Fibroblast of pulmonary artery (primary cell): ENCODE data around the gene ABHD4.
"Not testable (repeated sequence)": the region's sequence is repeated elsewhere in the genome, so short reads cannot be mapped to it uniquely, and the experiment has no call there.

Experiments used
- DNase-seq: peaks from one replicate; pipeline ENCODE4 v3.0.0-alpha.2; 2010; ENCODE audit warnings: low read depth
- H3K4me3 ChIP-seq: replicated peaks from 2 replicates; pipeline ENCODE4 v1.5.1; 2011; ENCODE audit warnings: low read depth, mild to moderate bottlenecking, control low read depth, low read length, moderate library complexity
- CTCF ChIP-seq: IDR thresholded peaks from 2 replicates; pipeline ENCODE4 v1.5.1; 2011; ENCODE audit warnings: mild to moderate bottlenecking, control low read depth, low read length, inconsistent platforms; ENCODE audit errors: missing control alignments

ABHD4 gene

DNA sequence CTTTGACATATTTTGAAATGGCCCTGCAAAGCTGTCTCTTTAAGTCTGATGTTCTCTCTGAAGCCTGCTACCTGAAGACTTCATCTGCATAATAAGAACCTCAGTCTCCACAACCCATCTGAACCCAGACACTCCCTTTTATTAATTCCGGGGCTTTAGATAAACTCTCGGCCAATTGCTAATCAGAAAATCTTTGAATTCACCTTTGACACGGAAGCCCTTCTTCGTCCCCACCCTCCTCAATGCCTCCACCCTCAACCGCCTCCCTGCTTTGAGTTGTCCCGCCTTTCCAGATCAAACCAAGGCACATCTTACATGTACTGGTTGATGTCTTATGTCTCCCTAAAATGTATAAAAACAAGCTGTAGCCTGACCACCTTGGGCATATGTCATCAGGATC, 28.5 kb downstream of the ABHD4 start:
- no peak for TF ChIP-seq CTCF
- H3K4me3 ChIP-seq = no peak overlapping the region
- DNase-seq = no peak

DNA sequence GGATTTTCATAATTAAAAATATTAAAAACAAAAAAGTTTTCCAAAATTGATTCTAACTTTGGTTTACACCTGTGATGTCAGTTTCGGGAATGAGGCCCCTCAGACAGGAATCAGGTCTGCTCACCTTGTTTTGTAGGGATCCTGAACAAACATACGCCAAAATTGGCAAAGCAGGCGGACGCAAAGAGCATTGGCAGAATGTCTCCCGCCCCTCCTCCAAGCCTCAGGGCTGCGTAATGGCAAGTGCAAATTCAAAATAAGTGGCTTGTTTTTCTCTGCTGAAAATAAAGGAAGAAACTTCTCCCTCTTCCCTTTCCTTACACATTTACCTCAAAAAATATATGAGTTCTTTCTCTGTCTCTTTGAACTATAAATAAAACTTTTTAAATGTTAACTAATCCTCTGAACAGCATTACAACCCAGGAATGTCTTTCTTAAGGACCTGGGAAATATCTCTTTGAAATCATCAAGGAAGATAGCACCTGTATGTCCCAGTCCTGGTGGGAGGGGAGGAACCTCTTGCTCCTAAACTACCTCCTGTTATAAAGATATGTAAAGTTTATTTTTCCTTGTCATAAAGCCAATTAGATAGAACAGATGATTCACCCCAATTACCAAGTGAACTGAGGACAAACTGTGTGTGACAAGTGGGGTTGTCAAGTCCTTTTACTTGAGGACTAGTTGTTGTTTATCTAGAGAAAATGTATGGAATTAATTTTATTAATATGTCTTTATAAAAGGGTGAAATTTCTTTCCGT, 29.6 kb downstream of the ABHD4 start:
- TF ChIP-seq CTCF = no peak
- DNase-seq = no peak
- H3K4me3 ChIP-seq = no peak overlapping the region

DNA sequence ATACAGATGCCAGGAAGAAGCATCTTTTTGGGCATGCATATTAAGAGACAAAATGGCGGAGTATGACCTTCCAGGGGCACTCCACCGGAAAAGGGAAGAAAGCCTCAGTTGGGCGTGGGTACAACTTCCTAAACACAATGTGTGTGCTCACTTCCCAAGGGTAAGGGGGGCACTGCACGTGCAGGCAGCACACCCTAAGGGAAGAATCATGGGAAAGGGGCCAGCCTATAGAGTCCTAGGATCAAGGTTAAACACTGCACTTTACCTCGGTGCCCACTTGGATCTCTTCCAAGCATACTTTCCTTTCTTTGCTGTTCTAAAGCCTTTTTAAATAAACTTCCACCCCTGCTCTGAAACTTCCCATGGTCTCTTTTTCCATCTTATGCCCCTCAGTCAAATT, 31.3 kb downstream of the ABHD4 start:
- no peak for TF ChIP-seq CTCF
- H3K4me3 ChIP-seq = no peak overlapping the region
- no peak for DNase-seq

DNA sequence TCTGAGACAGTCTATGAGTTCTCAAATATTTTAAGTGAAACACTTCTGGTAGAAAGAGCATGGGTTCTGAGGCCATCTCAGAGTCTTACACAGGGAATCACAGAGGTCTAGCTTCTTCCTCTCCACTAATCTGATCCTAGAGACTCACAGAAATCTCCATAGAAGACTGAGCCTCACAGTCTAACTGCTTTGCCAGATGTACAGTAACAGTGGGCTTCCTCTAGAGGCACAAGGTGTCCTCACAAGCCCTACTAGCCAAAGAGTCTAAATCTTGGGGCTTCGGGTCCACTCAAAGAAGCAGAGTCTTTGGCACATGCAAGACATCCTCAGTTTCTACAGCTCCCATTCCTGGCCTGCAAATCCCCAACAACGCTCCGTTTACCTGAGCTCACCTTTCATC, 32.0 kb downstream of the ABHD4 start:
- no peak overlapping the region for H3K4me3 ChIP-seq
- no peak for TF ChIP-seq CTCF

GRCh38 chr14:22630486-22630885, 32.4 kb downstream of the ABHD4 start:
- H3K4me3 ChIP-seq = no peak overlapping the region
- TF ChIP-seq CTCF = no peak
- DNase-seq = peak; percentile 86

More for the DNA sequence above, 32.0 kb downstream of the ABHD4 start:
- no peak for DNase-seq

GRCh38 chr14:22634233-22634900, 36.3 kb downstream of the ABHD4 start:
- DNase-seq = no peak
- no peak overlapping the region for H3K4me3 ChIP-seq
- no peak for TF ChIP-seq CTCF

DNA sequence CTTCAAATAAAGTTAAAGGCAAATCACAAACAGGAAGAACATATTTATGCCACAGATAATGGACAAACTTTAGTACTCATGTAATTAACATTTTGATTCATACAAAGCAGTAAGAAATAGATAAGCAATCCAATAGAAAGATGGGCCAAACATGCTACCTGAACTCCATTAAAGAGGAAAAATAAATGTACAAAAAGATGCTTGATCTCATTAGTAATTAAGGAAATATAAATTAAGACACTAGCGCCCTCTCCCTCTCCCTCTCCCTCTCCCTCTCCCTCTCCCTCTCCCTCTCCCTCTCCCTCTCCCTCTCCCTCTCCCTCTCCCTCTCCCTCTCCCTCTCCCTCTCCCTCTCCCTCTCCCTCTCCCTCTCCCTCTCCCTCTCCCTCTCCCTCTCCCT, 37.9 kb downstream of the ABHD4 start:
- DNase-seq, H3K4me3 ChIP-seq: not testable (repeated sequence)
